ENCODE measurements around the gene TMEM132C. TPM values are rescaled to one million over a fixed set of nuclear protein-coding genes. Genes with fewer than 3 reads are reported as not detected.

The TMEM132C gene
- polyA plus RNA-seq, 1 of the 3 experiments (the other 2 are of a cell fraction), result not detected

GRCh38 chr12:128690641-128691040, 423.7 kb downstream of the TMEM132C start:
- H3K27me3 ChIP-seq (ENCODE audit: insufficient read depth), result no peaks in the 10 kb centered on the region
- no peak overlapping the region for H3K4me2 ChIP-seq
- H3K27ac ChIP-seq (ENCODE audit: low read depth in 2 of 2, low read length in 1 of 2), result no peak overlapping the region
- H3K79me2 ChIP-seq (ENCODE audit: insufficient read depth), result no peaks in the 10 kb centered on the region
- WGBS (ENCODE audit: low lambda C conversion rate), result 21% methylated on average over 2 of the region's 2 CpGs
- H3K9ac ChIP-seq, result no peak overlapping the region
- H3F3A ChIP-seq (replicated peaks; ENCODE audit: insufficient read depth), result no peaks in the 10 kb centered on the region
- no peaks in the 10 kb centered on the region for H3K36me3 ChIP-seq (replicated peaks in 1 of 2; ENCODE audit: control insufficient read depth in 1 of 2, insufficient read depth in 2 of 2, low read length in 1 of 2)
- POLR2A ChIA-PET, result no interaction called here
- no peaks in the 10 kb centered on the region for H3K9me2 ChIP-seq
- H3K4me1 ChIP-seq (ENCODE audit: control insufficient read depth in 1 of 2, insufficient read depth in 2 of 2, low read depth in 1 of 2, low read length in 1 of 2), result no peaks in the 10 kb centered on the region
- CTCF ChIA-PET, result no interaction called here
- TF ChIP-seq POLR2AphosphoS5 (IDR thresholded peaks at IDR 0.05; ENCODE audit: low read depth, low read length) (no peak), SIN3A (IDR thresholded peaks at IDR 0.05; ENCODE audit: borderline replicate concordance, low read depth, low read length) (no peak), GATA2 (CRISPR knock-in tag; IDR thresholded peaks at IDR 0.05) (no peak), SMC3 (IDR thresholded peaks at IDR 0.05; ENCODE audit: low read depth, low read length) (no peak), MXI1 (IDR thresholded peaks at IDR 0.05; ENCODE audit: low read depth, low read length) (no peak), NFIC (IDR thresholded peaks at IDR 0.05; ENCODE audit: borderline replicate concordance) (no peak)
- no peaks in the 10 kb centered on the region for H4K20me1 ChIP-seq (ENCODE audit: insufficient read depth)
- H3K4me3 ChIP-seq (ENCODE audit: low read depth in 2 of 2, low read length in 1 of 2), result no peak overlapping the region
- no peak for DNase-seq
- no peaks in the 10 kb centered on the region for H3K9me3 ChIP-seq
- H2AFZ ChIP-seq (ENCODE audit: low read depth), result no peak overlapping the region

GRCh38 chr12:128693115-128693514, 426.1 kb downstream of the TMEM132C start:
- ChIA-PET CTCF (no interaction called here), POLR2A (no interaction called here)
- H3K27ac ChIP-seq (ENCODE audit: low read depth in 2 of 2, low read length in 1 of 2), result no peak overlapping the region
- no peaks in the 10 kb centered on the region for H3K36me3 ChIP-seq (replicated peaks in 1 of 2; ENCODE audit: control insufficient read depth in 1 of 2, insufficient read depth in 2 of 2, low read length in 1 of 2)
- DNase-seq, result no peak
- H3K4me3 ChIP-seq (ENCODE audit: low read depth in 2 of 2, low read length in 1 of 2), result no peak overlapping the region
- no peaks in the 10 kb centered on the region for H3F3A ChIP-seq (replicated peaks; ENCODE audit: insufficient read depth)
- no peaks in the 10 kb centered on the region for H3K9me3 ChIP-seq
- no peak overlapping the region for H3K9ac ChIP-seq
- no peaks in the 10 kb centered on the region for H3K79me2 ChIP-seq (ENCODE audit: insufficient read depth)
- no peak overlapping the region for H3K4me2 ChIP-seq
- no peaks in the 10 kb centered on the region for H4K20me1 ChIP-seq (ENCODE audit: insufficient read depth)
- WGBS (ENCODE audit: low lambda C conversion rate), result 5% methylated on average over 4 of the region's 4 CpGs
- no peaks in the 10 kb centered on the region for H3K27me3 ChIP-seq (ENCODE audit: insufficient read depth)
- no peak overlapping the region for H2AFZ ChIP-seq (ENCODE audit: low read depth)
- TF ChIP-seq FOXJ3 (CRISPR knock-in tag; IDR thresholded peaks at IDR 0.05) (no peak), RXRA (IDR thresholded peaks at IDR 0.05; ENCODE audit: borderline replicate concordance, low read depth) (no peak), FOXM1 (IDR thresholded peaks at IDR 0.05; ENCODE audit: low read depth) (no peak), CHD2 (IDR thresholded peaks at IDR 0.05; ENCODE audit: low read length, partially characterized antibody) (no peak), FOSL2 (IDR thresholded peaks at IDR 0.05; ENCODE audit: borderline replicate concordance, low read depth) (no peak), SIN3A (IDR thresholded peaks at IDR 0.05; ENCODE audit: borderline replicate concordance, low read depth, low read length) (no peak), MAX (IDR thresholded peaks at IDR 0.05; ENCODE audit: low read depth) (no peak)
- no peaks in the 10 kb centered on the region for H3K9me2 ChIP-seq
- no peaks in the 10 kb centered on the region for H3K4me1 ChIP-seq (ENCODE audit: control insufficient read depth in 1 of 2, insufficient read depth in 2 of 2, low read depth in 1 of 2, low read length in 1 of 2)

GRCh38 chr12:128693771-128694170, 426.8 kb downstream of the TMEM132C start:
- no peak for DNase-seq
- Histone ChIP-seq H3K27ac (ENCODE audit: low read depth in 2 of 2, low read length in 1 of 2) (no peak overlapping the region), H3K4me2 (no peak overlapping the region), H3K4me3 (ENCODE audit: low read depth in 2 of 2, low read length in 1 of 2) (no peak overlapping the region), H3K9me2 (no peaks in the 10 kb centered on the region), H3K9ac (no peak overlapping the region), H3K9me3 (no peaks in the 10 kb centered on the region), H2AFZ (ENCODE audit: low read depth) (no peak overlapping the region), H3K27me3 (ENCODE audit: insufficient read depth) (no peaks in the 10 kb centered on the region), H3F3A (replicated peaks; ENCODE audit: insufficient read depth) (no peaks in the 10 kb centered on the region), H3K79me2 (ENCODE audit: insufficient read depth) (no peaks in the 10 kb centered on the region), H3K4me1 (ENCODE audit: control insufficient read depth in 1 of 2, insufficient read depth in 2 of 2, low read depth in 1 of 2, low read length in 1 of 2) (no peaks in the 10 kb centered on the region), H4K20me1 (ENCODE audit: insufficient read depth) (no peaks in the 10 kb centered on the region), H3K36me3 (replicated peaks in 1 of 2; ENCODE audit: control insufficient read depth in 1 of 2, insufficient read depth in 2 of 2, low read length in 1 of 2) (no peaks in the 10 kb centered on the region)
- ChIA-PET CTCF (no interaction called here), POLR2A (no interaction called here)
- TF ChIP-seq TEAD4 (IDR thresholded peaks at IDR 0.05; ENCODE audit: borderline replicate concordance, insufficient read depth) (no peak), MAX (IDR thresholded peaks at IDR 0.05; ENCODE audit: low read depth) (no peak), NRF1 (IDR thresholded peaks at IDR 0.05; ENCODE audit: low read depth, low read length) (no peak)
- WGBS (ENCODE audit: low lambda C conversion rate), result 22% methylated on average over 8 of the region's 8 CpGs

Data from SK-N-SH (cell line).